Measurements from ENCODE around the gene PTCD3.

PTCD3 gene

DNA sequence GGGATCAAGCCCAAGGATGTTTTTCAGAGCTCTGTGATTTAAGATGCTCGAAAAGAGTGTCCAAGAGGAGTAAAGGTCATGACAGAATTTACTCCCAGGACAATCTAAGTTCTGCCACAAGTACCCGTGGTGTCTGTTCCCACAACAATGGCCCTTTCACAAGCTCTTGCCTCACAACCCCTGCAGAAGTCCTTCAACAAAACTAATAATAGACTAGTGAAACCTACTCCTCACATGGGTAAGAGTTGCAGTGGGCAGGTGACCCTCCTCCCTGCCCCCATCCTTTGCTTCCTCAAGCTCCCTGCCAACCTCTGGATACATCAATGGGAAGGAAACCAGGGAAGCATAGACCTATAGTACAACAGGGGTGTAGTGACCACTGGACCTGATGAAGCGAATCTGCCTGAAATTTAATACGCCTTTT is 34.9 kb downstream of the PTCD3 start:
- no peak overlapping the region for H3K4me3 ChIP-seq
- no peak overlapping the region for H3K27ac ChIP-seq

DNA sequence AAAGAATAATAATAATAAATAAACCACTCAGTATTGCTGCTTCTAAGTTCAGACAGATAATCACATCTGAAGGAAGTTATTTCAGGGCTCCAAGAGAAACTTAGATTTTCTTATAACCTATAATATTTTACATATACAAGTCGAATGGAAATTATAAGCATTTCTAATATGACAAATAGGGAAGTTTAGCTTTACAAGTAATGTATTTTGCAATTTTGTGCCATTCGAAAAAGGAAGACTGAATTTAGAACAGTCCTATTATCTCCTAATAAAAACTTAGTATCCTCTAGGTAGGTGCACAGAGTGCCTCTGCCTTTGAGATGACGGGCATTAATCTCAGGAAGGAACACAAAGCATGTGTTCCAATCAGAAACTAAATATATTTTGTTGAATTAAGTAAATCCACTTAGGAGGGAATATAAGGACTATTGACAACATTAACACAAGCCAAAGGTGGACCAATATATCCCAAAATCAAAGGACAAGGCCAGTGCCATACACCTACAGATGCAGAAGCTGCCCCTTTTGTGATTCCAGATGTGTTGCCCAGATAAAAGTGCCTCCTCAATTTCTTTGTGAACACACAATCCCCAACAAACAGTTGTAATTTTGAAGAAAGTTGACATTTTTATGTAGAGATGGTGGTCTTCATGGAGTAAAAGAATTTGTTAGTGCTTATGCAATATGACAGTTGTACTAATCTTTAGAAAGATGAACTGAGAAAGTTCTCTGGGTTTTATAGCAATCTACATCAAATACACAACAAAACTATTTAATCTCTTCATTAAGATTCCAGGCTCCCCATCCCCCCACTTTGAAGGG is 36.6 kb downstream of the PTCD3 start:
- no peak overlapping the region for H3K4me3 ChIP-seq

DNA sequence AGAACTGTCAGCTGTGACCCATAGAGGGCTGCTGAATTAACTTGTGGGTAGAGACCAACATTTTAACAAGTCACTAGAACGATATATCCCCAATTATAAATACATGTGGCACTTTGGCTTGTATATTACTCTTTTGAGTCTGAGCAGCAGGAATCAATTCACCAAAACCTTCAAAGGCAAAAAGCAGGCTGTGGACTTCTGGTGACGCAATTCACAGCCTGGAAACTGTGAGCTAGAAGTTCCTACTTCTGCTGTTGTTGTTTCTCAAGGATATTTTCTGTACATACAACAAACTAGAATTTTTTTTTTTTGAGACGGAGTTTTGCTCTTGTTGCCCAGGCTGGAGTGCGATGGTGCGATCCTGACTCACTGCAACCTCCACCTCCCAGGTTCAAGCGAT is 37.3 kb downstream of the PTCD3 start:
- Histone ChIP-seq H3K27ac (peak overlapping the region in 2 of 21 experiments; percentile 6 to 12), H3K4me3 (no peak overlapping the region)

More for the DNA sequence above, 36.6 kb downstream of the PTCD3 start:
- H3K27ac ChIP-seq = peak overlapping the region in 2 of 21 experiments; percentile 6 to 12

DNA sequence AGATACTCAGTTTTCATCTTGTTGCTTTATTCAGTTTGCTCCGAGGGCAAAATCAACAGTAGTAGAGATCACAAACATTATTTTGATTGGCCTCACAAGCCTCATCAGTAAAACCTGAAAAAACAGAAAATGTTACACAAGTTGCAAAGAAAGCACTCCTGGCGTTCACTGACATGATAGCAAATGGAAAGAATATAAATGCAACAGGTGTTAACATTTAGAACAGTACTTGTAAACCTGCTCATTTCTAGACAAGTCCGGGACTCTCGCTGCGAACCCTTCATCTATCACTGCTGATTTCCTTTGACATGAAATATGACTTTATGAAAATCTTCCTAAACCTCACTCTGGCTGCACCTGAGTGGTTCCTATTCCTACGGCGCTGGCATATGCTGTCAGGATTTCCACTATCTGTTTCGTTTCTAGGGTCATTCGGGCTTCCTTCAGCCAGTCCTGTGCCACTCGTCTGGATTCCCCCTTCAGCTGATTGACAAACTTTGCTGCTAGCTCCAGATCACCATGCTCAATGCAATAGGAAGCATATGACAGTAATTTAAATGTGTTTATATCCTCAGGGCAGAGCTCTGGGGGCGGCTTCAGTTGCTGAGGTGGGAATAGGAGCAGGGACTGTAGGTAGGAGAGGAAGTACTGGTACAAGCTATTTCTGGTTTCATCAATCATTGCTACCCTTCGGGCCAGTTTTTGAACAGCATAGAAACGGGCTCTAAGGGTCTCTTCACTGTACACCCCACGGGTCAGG is 38.1 kb downstream of the PTCD3 start:
- Histone ChIP-seq H3K27ac (no peak overlapping the region), H3K4me3 (no peak overlapping the region)

DNA sequence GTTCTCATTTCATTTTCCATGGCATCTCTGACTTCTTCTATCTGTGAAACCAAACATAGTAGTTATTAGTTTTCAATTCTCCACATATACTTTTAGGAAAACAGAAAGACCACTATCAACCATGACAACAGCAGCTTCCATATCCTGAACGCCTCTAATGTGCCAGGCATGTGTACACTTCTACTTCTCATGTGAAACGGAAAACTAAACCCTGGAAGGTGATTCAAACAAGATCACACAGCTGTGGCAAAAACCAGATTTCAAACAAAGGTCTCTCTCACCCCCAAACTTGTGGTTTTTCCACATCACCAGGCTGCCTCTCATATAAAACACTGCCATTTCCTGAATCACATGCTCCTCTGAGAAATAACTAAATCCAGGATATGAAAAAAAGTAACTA is 41.8 kb downstream of the PTCD3 start:
- Histone ChIP-seq H3K27ac (no peak overlapping the region), H3K4me3 (no peak overlapping the region)

DNA sequence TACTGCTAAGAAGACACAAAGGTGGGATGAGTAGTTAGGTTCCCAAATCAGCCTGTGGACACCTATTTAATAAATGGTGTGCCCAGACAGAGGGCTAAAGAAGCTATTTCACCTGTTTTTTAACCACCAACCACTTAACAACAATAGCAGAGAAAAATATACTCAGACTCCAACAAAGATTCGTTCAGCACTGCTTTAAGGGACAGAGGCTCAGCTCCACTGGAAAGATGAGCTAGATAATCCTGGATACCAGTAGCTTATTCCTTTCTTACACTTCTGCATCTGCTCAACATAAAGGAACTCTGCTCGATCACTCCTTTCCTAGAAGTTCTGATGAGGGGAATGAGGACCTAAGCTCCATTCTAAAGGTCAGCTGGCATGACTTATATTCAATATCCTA is 44.5 kb downstream of the PTCD3 start:
- no peak overlapping the region for H3K27ac ChIP-seq
- no peak overlapping the region for H3K4me3 ChIP-seq

DNA sequence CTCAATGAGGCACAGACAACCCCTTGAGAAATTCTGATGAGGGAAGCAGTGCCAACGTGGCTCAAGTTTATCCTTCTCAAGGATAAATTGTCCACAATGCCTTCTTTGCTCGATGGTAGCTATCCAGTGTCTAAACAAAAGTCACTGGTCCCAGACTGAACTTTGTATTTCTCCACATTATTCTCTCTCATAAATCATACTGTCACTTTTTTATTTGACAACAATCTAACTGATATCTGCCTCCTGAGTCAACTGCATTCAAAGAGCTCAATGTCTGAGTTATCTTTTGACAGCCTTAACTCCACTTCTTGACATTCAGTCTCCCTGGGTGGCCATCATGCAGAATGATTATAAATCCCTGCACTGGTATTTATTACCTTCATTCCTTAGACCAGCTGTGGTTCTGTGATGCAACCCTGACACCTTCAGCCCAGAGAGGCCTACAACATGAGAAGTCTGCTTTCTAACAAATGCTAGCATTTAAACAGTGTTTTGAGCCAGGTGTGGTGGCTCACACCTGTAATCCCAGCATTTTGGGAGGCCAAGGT is 51.0 kb downstream of the PTCD3 start:
- Histone ChIP-seq H3K4me3 (no peak overlapping the region), H3K27ac (no peak overlapping the region)

DNA sequence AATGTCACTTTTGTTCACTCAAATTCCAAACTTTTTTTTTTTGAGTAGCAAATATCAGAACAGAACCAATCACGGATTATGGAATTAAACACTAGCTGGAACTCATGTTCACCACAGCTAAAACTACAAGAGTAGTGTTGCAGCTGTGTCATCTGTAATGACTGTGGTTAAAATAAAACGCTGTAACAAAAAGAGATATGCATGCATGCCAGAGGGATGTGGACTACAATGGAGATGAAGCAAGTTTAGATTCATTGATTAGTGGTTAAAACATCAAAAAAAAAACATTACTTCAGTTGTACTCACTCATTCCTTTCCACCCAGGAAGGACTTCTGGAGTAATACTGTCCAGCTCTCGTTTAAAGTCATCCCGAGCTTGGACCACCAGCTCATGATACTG is 52.3 kb downstream of the PTCD3 start:
- Histone ChIP-seq H3K4me3 (no peak overlapping the region), H3K27ac (no peak overlapping the region)

DNA sequence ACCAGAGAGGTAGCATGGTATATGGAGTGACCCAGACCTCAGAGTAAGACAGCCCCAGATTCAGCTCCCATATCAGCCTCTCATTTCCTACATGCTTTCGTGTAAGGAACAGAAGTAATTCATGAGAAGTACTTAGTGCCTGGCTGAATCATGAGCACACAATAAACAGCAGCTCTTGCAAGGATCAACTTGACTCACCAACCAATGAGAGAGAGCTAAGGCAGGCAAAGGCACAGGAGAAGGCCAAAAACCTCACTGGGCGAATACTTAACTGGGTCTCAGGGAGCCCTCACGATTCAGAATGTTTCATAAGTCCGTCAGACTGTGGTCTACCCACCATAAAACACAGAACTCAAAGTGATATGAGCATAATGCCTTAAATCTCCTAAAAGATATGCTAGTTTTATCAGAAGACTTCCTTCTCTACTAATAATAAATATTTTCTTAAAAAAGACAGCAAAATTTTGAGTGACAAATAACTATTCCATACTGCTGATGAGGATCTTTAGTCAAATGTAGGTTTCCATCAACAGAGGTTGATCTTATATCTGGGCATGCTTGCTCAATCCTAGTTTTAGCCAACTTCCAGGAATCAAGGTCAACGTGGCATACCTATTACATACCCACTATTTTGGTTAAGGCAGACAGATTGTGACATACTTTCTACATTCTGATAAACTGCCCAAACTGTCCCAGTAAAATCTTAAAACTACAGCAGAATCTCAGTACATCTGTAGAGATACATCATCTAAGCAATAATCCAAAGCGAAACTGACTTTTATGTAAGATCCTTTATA is 54.3 kb downstream of the PTCD3 start:
- H3K4me3 ChIP-seq = no peak overlapping the region
- H3K27ac ChIP-seq = no peak overlapping the region

DNA sequence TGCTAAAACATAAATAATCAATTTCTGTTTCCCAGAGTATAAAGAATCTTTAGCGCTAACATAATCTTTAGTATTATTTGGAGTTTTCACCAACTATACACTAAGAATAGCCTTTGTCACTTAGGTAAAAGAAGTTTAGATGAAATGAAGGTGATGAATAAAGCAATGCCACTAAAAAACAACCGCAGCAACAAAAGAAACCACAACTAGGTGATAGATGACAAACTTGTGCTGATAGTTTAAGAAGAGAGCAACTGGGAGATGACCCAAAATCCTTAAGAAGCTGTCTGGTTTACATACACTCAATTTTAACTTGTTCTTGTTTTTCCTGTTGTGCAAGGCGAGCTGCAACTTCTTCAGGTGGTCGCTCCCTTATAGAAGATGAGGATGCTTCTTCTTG is 64.4 kb downstream of the PTCD3 start:
- Histone ChIP-seq H3K27ac (peak overlapping the region in 1 of 21 experiments; percentile 9), H3K4me3 (no peak overlapping the region)

DNA sequence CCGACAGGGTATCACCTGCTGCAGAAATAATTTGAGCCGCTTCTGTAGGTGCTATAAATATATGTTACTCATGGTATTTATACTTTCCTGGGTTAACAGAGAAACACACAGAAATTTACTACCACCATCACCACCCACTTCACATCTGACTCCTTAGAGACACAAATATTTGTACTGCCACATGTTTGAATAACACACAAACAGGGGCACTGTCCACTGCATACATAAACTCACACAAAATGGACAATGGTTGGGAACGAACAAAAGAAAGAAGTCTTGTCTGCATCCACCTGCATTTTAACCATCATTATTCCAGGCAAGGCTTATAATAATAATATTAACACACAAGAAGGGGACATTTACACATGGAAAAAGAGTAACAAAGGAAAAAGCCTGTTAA is 65.3 kb downstream of the PTCD3 start:
- Histone ChIP-seq H3K4me3 (no peak overlapping the region), H3K27ac (no peak overlapping the region)

DNA sequence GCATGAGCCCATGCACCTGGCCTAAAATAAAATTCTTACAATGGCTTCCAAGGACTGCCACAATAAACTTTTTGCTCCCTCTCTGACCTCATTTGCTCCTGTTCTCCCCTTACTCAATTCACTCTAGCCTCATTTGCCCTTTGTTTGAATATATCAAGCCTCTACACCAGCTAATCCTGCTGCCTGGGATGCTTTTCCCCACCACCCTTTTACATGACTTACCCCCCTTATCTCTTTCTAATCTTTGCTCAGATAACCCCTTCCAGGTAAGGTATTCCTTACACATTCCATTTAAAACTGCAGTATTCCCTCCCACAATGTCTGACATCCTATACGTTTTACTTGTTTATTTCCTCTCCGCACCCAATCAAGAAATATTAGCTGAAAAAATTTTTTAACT is 66.6 kb downstream of the PTCD3 start:
- Histone ChIP-seq H3K4me3 (no peak overlapping the region), H3K27ac (no peak overlapping the region)

DNA sequence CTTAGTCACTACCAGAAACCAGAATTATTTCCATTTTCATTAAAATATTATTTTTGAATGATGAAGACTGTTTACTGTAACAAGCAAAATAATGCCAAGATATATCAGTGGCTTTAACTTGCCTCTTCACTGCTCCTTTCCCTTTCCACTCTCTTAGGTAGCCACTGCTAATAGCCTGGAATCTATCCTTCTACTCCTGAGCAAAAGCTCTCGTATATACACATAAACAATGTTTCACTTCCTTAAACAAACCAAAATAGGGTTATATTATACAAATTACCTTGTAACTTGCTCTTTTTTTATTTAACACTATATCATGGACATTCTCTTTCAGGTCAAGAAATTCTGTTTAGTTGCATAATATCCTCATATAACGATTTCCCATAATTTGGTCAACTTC is 68.4 kb downstream of the PTCD3 start:
- no peak overlapping the region for H3K4me3 ChIP-seq

DNA sequence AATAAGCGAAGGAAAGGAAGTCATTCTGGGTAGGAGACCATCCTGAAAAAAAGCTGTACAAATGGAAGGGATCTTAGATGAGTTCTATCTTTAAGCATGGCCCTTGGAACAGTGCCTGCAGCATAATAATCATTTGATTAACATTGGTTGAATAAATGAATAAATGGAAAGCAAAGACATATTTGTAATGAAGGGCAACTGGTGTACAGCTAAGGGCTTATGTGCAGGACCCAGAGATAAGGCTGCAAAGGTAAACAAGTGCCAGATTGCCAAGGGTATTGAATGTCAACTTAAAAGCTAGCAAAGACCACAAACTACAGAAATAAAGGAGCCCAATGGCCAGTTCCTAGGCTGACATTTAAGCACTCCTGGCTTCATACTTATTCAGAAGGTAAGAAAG is 69.8 kb downstream of the PTCD3 start:
- no peak overlapping the region for H3K4me3 ChIP-seq
- no peak overlapping the region for H3K27ac ChIP-seq

More for the DNA sequence above, 68.4 kb downstream of the PTCD3 start:
- no peak overlapping the region for H3K27ac ChIP-seq

DNA sequence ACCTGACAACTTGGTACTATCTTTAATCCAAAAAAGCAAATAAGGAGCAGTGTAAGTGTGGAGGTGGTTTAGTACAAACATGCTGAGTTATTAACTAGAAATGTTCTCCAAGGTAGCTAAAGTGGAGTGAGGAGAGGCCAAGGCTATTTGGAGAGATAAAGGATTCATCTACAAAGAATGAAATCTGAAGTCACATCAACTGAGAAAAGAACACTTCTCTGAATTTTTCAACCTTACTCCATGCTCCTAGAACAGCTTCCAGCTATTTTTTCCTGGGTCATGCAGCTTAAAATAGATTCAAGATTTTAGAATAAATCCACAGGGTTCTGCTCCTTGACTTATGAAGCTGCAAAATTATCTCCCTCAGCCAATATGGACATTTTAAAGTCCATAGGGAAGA is 70.6 kb downstream of the PTCD3 start:
- Histone ChIP-seq H3K4me3 (no peak overlapping the region), H3K27ac (no peak overlapping the region)

DNA sequence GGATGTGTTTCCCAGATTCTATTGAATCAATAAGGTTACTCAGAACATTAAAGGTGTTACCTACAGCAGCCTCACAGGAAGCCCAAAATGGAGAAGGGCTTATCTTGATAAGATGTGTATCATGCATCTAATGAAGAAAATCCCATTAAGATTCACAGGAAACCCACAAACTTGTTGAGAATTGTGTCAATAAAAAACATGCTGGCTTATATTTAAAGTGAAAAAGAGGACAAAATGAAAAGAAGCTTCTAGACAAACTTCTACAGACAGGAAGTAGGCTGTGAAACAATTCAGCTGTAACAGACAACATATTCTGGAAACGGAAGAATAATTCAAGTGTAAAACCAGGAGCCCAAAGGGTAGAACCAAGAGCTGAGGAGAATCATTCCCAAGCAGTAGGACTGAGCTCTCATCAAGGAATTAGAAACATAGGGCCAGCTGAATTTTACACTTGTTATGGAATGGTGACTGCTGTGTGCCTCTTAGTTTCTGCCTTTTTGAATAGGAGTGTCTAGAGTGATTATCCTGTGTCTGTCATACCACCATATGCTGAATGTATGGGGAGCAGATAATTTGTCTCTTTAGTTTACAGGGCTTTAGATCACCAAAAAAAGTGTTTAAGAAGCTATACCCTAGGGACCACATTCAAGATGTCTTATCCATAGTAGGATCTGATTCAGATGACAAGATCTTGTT is 79.6 kb downstream of the PTCD3 start:
- Histone ChIP-seq H3K4me3 (no peak overlapping the region), H3K27ac (peak overlapping the region in 13 of 21 experiments; percentile 7 to 79 (median 49))

DNA sequence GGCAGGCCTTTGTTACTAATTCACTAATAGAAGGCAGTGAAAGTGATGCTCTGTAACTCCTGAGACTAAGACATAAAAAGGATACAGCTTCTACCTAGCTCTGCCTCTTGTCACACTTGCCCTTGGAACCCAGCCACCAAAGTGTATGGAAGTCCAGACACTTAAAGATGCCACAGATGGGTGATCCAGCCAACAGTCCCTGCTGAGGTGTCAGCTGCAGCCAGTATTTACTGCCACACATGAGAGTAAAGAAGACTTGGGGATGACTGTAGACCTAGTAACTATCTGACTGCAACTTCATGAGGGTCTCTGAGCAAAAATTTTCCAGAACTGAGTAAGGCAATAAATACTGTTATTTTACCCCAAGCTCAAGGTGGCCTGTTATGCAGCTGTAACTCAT is 80.4 kb downstream of the PTCD3 start:
- Histone ChIP-seq H3K4me3 (no peak overlapping the region), H3K27ac (peak overlapping the region in 8 of 21 experiments; percentile 12 to 79 (median 50))

DNA sequence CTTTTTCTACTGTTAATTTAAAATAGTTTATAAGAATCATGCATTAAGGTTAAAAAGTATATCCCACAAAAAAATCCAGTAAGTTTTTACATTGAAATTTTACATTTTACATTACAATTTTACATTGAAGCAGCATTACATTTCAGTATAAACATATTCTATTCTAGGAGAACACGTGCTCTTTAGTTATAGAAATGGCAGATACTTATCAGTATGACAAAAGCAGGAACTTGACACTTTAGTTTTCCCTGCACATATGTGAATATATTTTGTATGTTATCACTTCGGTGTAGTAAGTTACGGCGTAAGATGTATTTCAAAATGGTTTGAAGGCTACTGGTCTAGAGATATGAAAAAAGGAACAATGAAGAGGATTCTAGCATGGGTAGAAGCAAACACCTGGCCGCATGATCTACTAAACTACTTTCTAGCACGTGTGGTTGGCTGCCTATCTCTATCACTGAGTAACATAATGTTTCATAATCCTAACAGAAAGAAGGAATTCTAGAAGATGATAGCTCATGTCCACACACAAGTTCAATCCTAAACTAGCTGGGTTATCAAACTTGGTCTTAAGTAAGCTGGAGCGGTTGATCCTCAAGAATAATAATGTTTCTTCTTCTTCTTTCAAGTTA is 83.9 kb downstream of the PTCD3 start:
- H3K27ac ChIP-seq = no peak overlapping the region
- no peak overlapping the region for H3K4me3 ChIP-seq

Measured in skin epidermis (tissue), 12 donors.